Peyer's patch (tissue), 4 donors: ENCODE results near the gene KRTAP29-1.

ENCODE experiments used
- CTCF ChIP-seq, 6 experiments: fragments of 450-650 bp in 4 of 6; fragments of 200-600 bp in 2 of 6; sonication (generic) in 1 of 6; IDR thresholded peaks; one replicate each; pipeline ENCODE4 v1.5.1; 2017 to 2019; ENCODE audit warnings: antibody characterized with exemption in 6 of 6, mild to moderate bottlenecking in 3 of 6, moderate library complexity in 1 of 6
- POLR2A ChIP-seq, 2 donors: fragments of 450-650 bp; IDR thresholded peaks; one replicate each; pipeline ENCODE4 v1.5.1; 2017; ENCODE audit warnings: antibody characterized with exemption in 2 of 2, mild to moderate bottlenecking in 2 of 2, moderate library complexity in 2 of 2

GRCh38 chr17:41263212-41263611, 39.4 kb downstream of the KRTAP29-1 start:
- TF ChIP-seq CTCF (IDR thresholded peaks at IDR 0.05) (no peak), POLR2A (IDR thresholded peaks at IDR 0.05) (no peak)
